IMR-90 (cell line): Measurements from ENCODE around the gene SLC47A2. TPM values are rescaled to one million over a fixed set of nuclear protein-coding genes. Genes with fewer than 3 reads are reported as not detected.

ENCODE experiments used
- ATAC-seq: fragments of 200-7000 bp; cut with Tn5 transposase; 2 replicates; pipeline ENCODE4 v1.9.1; 2020; ENCODE audit warnings: low read depth, mild to moderate bottlenecking, moderate library complexity
- BruUV-seq: library from RNA; stranded (reverse); fragments of 400-500 nt; replicated peaks from 2 replicates; lab custom pipeline; 2021; lab: Mats Ljungman, UMichigan
- CTCF ChIA-PET: fragments of 300-600 bp; formaldehyde crosslinking; extraction: SDS; loops from one replicate; lab custom pipeline; 2021; ENCODE audit warnings: antibody characterized with exemption; lab: Yijun Ruan, JAX
- POLR2A ChIA-PET: fragments of 300-600 bp; sonication (Branson Sonifier 250); formaldehyde crosslinking; loops from one replicate; lab custom pipeline; 2022; ENCODE audit warnings: antibody characterized with exemption; ENCODE audit not compliant: unreplicated experiment; lab: Charles Lee
- DNase-seq: peaks from one replicate; pipeline ENCODE4 v3.0.0; 2013
- H2AFZ ChIP-seq: replicated peaks from 2 replicates; pipeline ENCODE3; 2013; ENCODE audit warnings: low read length, mild to moderate bottlenecking; ENCODE audit not compliant: poor library complexity
- H2AK5ac ChIP-seq: 2 replicates; pipeline ENCODE4 v1.6.1; 2013; ENCODE audit warnings: low read depth, low read length, inconsistent platforms
- H2AK9ac ChIP-seq: replicated peaks from 2 replicates; pipeline ENCODE3; 2013; ENCODE audit warnings: mild to moderate bottlenecking, low read depth, low read length, moderate library complexity; ENCODE audit not compliant: poor library complexity
- H2BK120ac ChIP-seq: 2 replicates; pipeline ENCODE4 v1.6.1; 2013; ENCODE audit warnings: low read depth, low read length, inconsistent platforms
- H2BK15ac ChIP-seq: 3 replicates; pipeline ENCODE4 v1.6.1; 2013; ENCODE audit warnings: low read depth, low read length, inconsistent platforms
- H2BK20ac ChIP-seq: 2 replicates; pipeline ENCODE4 v1.6.1; 2013; ENCODE audit warnings: low read depth, mild to moderate bottlenecking, inconsistent platforms, low read length, moderate library complexity
- H2BK5ac ChIP-seq: 2 replicates; pipeline ENCODE4 v1.6.1; 2013; ENCODE audit warnings: mild to moderate bottlenecking, low read depth, low read length, inconsistent platforms; ENCODE audit not compliant: poor library complexity, severe bottlenecking
- H3K14ac ChIP-seq: replicated peaks from 2 replicates; pipeline ENCODE4 v1.6.1; 2013; ENCODE audit warnings: low read depth, low read length, inconsistent platforms
- H3K18ac ChIP-seq: 2 replicates; pipeline ENCODE4 v1.6.1; 2013; ENCODE audit warnings: low read depth, low read length, control low read depth
- H3K23ac ChIP-seq: 2 replicates; pipeline ENCODE4 v1.6.1; 2013; ENCODE audit warnings: low read depth, low read length, inconsistent platforms
- H3K27ac ChIP-seq: 2 replicates; pipeline ENCODE4 v1.5.1; 2013; ENCODE audit warnings: mild to moderate bottlenecking, control low read depth, low read length; ENCODE audit not compliant: insufficient read depth
- H3K27me3 ChIP-seq: 2 replicates; pipeline ENCODE4 v1.6.1; 2013; ENCODE audit warnings: low read length; ENCODE audit not compliant: control insufficient read depth, insufficient read depth
- H3K36me3 ChIP-seq: 2 replicates; pipeline ENCODE4 v1.6.1; 2013; ENCODE audit warnings: low read length, mixed read lengths; ENCODE audit not compliant: control insufficient read depth, insufficient read depth
- H3K4ac ChIP-seq: 2 replicates; pipeline ENCODE4 v1.6.1; 2013; ENCODE audit warnings: low read depth, low read length, inconsistent platforms
- H3K4me1 ChIP-seq: 2 replicates; pipeline ENCODE4 v1.6.1; 2013; ENCODE audit warnings: low read length, mixed read lengths; ENCODE audit not compliant: control insufficient read depth, insufficient read depth
- H3K4me2 ChIP-seq: 2 replicates; pipeline ENCODE4 v1.6.1; 2013; ENCODE audit warnings: low read depth, mild to moderate bottlenecking, control low read depth, low read length, moderate library complexity
- H3K4me3 ChIP-seq: 2 replicates; pipeline ENCODE4 v1.5.1; 2013; ENCODE audit warnings: low read depth, mild to moderate bottlenecking, control low read depth, low read length, moderate library complexity; ENCODE audit not compliant: insufficient read depth
- H3K56ac ChIP-seq: 2 replicates; pipeline ENCODE4 v1.6.1; 2013; ENCODE audit warnings: low read length, inconsistent platforms; ENCODE audit not compliant: insufficient read depth; ENCODE audit errors: extremely low read depth
- H3K79me1 ChIP-seq, 2 experiments: 2 replicates each; pipeline ENCODE4 v1.6.1; 2013; ENCODE audit warnings: low read length in 2 of 2, inconsistent platforms in 1 of 2, low read depth in 1 of 2
- H3K9ac ChIP-seq: 2 replicates; pipeline ENCODE4 v1.6.1; 2013; ENCODE audit warnings: low read depth, low read length, control low read depth
- H3K9me1 ChIP-seq: 2 replicates; pipeline ENCODE4 v1.6.1; 2013; ENCODE audit warnings: low read length, inconsistent platforms; ENCODE audit not compliant: insufficient read depth
- H3K9me3 ChIP-seq: 2 replicates; pipeline ENCODE4 v1.6.1; 2013; ENCODE audit warnings: low read length; ENCODE audit not compliant: control insufficient read depth, insufficient read depth
- H4K20me1 ChIP-seq: 2 replicates; pipeline ENCODE4 v1.6.1; 2013; ENCODE audit warnings: low read length, inconsistent platforms; ENCODE audit not compliant: insufficient read depth
- H4K5ac ChIP-seq: 2 replicates; pipeline ENCODE4 v1.6.1; 2013; ENCODE audit warnings: mild to moderate bottlenecking, low read depth, low read length, control low read depth
- H4K8ac ChIP-seq, 2 experiments: 2 replicates each; pipeline ENCODE4 v1.6.1; 2013; ENCODE audit warnings: low read depth in 2 of 2, low read length in 2 of 2, control low read depth in 1 of 2, inconsistent platforms in 1 of 2
- H4K91ac ChIP-seq: 2 replicates; pipeline ENCODE4 v1.6.1; 2013; ENCODE audit warnings: low read depth, low read length, inconsistent platforms; ENCODE audit not compliant: insufficient read depth
- BHLHE40 ChIP-seq: fragments of 150-350 bp; IDR thresholded peaks from 2 replicates; pipeline ENCODE4 v1.6.1; 2016; ENCODE audit warnings: mild to moderate bottlenecking, low read depth, low read length
- CEBPB ChIP-seq: IDR thresholded peaks from 2 replicates; pipeline ENCODE4 v1.6.1; 2012; ENCODE audit warnings: low read depth, low read length, improper control_type of control experiment
- CHD1 ChIP-seq: IDR thresholded peaks from 2 replicates; pipeline ENCODE4 v1.6.1; 2012; ENCODE audit warnings: low read depth, low read length, improper control_type of control experiment
- FOS ChIP-seq: fragments of 150-350 bp; IDR thresholded peaks from 2 replicates; pipeline ENCODE4 v1.6.1; 2016; ENCODE audit warnings: low read depth, low read length
- MAFK ChIP-seq: IDR thresholded peaks from 2 replicates; pipeline ENCODE4 v1.6.1; 2012; ENCODE audit warnings: low read depth, low read length, improper control_type of control experiment
- MAZ ChIP-seq: IDR thresholded peaks from 2 replicates; pipeline ENCODE4 v1.6.1; 2012; ENCODE audit warnings: low read depth, mild to moderate bottlenecking, low read length, improper control_type of control experiment, moderate library complexity, borderline replicate concordance
- MXI1 ChIP-seq: IDR thresholded peaks from 2 replicates; pipeline ENCODE4 v1.6.1; 2012; ENCODE audit warnings: low read depth, mild to moderate bottlenecking, low read length, moderate library complexity, borderline replicate concordance
- NFE2L2 ChIP-seq: fragments of 150-350 bp; IDR thresholded peaks from 2 replicates; pipeline ENCODE4 v1.6.1; 2016; ENCODE audit warnings: low read depth, mild to moderate bottlenecking, low read length
- POLR2A ChIP-seq: IDR thresholded peaks from 2 replicates; pipeline ENCODE4 v1.6.1; 2012; ENCODE audit warnings: mild to moderate bottlenecking, low read depth, low read length
- RAD21 ChIP-seq: IDR thresholded peaks from 2 replicates; pipeline ENCODE4 v1.6.1; 2012; ENCODE audit warnings: low read length, improper control_type of control experiment
- RCOR1 ChIP-seq: IDR thresholded peaks from 2 replicates; pipeline ENCODE4 v1.6.1; 2012; ENCODE audit warnings: mild to moderate bottlenecking, low read length, improper control_type of control experiment; ENCODE audit not compliant: insufficient replicate concordance
- RFX5 ChIP-seq: IDR thresholded peaks from 2 replicates; pipeline ENCODE4 v1.8.0; 2012; ENCODE audit warnings: low read depth, mild to moderate bottlenecking, low read length, moderate library complexity
- SMC3 ChIP-seq: fragments of 150-350 bp; IDR thresholded peaks from 2 replicates; pipeline ENCODE4 v1.6.1; 2016; ENCODE audit warnings: low read depth, mild to moderate bottlenecking, antibody characterized with exemption, low read length, moderate library complexity
- WGBS, 2 experiments: methylation state at CpG; one replicate each; pipeline versions ENCODE4 v1.1.5 to v1.1.7; 2013; ENCODE audit warnings: missing lambda C conversion rate in 2 of 2; ENCODE audit not compliant: insufficient read length in 1 of 2; ENCODE audit errors: extremely low coverage in 2 of 2; 5-methylcytosine and 5-hydroxymethylcytosine counted together
- dilution Hi-C: fragments of 300-500 bp; cut with HindIII; formaldehyde crosslinking; loops from one replicate; pipeline ENCODE4 v1.14.3; 2018; ENCODE audit warnings: low sequenced_read_pairs; ENCODE audit not compliant: unreplicated experiment
- in situ Hi-C: fragments of 300-500 bp; cut with MboI; formaldehyde crosslinking; loops from 3 replicates; pipeline ENCODE4 v1.14.3; 2019; ENCODE audit warnings: low sequenced_read_pairs, inconsistent platforms, mixed read lengths
- intact Hi-C: fragments of 100-400 bp; cut with micrococcal nuclease; formaldehyde crosslinking; loops from 2 replicates; pipeline ENCODE4 v1.10.0; 2022
- polyA plus RNA-seq, 3 experiments: library from polyadenylated mRNA; depleted of rRNA; stranded (reverse); fragments of >200 nt; gene quantifications; 2 replicates each; pipeline ENCODE4 v1.2.3, GENCODE V29; 2012; ENCODE audit warnings: low replicate concordance in 1 of 3
- total RNA-seq: library from RNA; depleted of rRNA; stranded (reverse); fragments of >200 nt; gene quantifications from 2 replicates; pipeline ENCODE4 v1.2.3, GENCODE V29; 2012
- TF ChIP-seq, protein P1 (sequence below): conservative IDR thresholded peaks from 2 replicates; pipeline ENCODE4 v1.5.1; 2012; ENCODE audit warnings: mild to moderate bottlenecking, low read depth, low read length, improper control_type of control experiment
- TF ChIP-seq, protein P2 (sequence below): fragments of 150-350 bp; IDR thresholded peaks from 2 replicates; pipeline ENCODE4 v1.6.1; 2017; ENCODE audit warnings: mild to moderate bottlenecking, antibody characterized with exemption, low read length, low read depth
- TF ChIP-seq, protein P3 (sequence below): fragments of 150-350 bp; IDR thresholded peaks from 2 replicates; pipeline ENCODE4 v1.6.1; 2016; ENCODE audit warnings: low read depth, mild to moderate bottlenecking, low read length, moderate library complexity, borderline replicate concordance

The SLC47A2 gene
- total and polyA plus RNA-seq, 2 of the 4 experiments (the other 2 are of a cell fraction), result not detected

DNA sequence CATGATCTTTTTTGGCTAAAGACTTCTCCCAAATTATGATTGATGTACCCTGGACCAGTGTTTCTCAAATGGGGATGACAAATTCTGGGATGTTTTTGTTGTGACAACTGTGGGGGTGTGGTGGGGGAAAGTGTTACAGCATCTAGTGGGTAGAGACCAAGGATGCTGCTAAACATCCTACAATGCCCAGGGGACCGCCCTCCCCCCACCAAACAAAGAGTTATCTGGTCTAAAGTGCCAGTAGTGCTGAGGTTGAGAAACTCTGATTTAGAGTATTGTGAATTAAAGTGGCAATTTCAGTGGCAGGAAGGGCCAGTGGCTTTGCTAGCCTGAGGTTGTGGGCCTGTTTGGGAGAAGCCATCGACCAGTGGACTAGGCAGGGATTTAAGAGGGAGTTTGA, 33.3 kb downstream of the SLC47A2 start:
- Histone ChIP-seq H3K4ac (no peak overlapping the region), H3K79me1 (no peaks in the 10 kb centered on the region), H4K20me1 (no peaks in the 10 kb centered on the region; the same call in 1 of the 2 replicates), H3K23ac (no peak overlapping the region), H2BK20ac (no peak overlapping the region), H4K91ac (no peak overlapping the region), H2BK15ac (no peak overlapping the region), H2AFZ (no peak overlapping the region), H2AK5ac (no peak overlapping the region), H3K9ac (no peak overlapping the region), H3K9me3 (no peaks in the 10 kb centered on the region; the same call in 1 of the 2 replicates), H2AK9ac (no peak overlapping the region), H2BK5ac (no peak overlapping the region), H3K4me2 (no peak overlapping the region), H3K18ac (no peak overlapping the region), H3K14ac (no peak overlapping the region), H3K9me1 (no peaks in the 10 kb centered on the region), H4K5ac (no peak overlapping the region), H3K27ac (no peak overlapping the region), H3K36me3 (no peaks in the 10 kb centered on the region), H4K8ac (no peak overlapping the region), H3K27me3 (peaks cover 6% of the 10 kb centered on the region), H3K4me1 (no peaks in the 10 kb centered on the region), H3K56ac (no peak overlapping the region), H2BK120ac (no peak overlapping the region), H3K4me3 (no peak overlapping the region)
- intact Hi-C loops (no loop called here), in situ Hi-C loops (no loop called here), dilution Hi-C loops (no loop called here)
- DNase-seq (no peak), ATAC-seq (no peak)
- BruUV-seq, result no TSS peak
- ChIA-PET POLR2A (no interaction called here), CTCF (no interaction called here)
- TF ChIP-seq, protein P1, sequence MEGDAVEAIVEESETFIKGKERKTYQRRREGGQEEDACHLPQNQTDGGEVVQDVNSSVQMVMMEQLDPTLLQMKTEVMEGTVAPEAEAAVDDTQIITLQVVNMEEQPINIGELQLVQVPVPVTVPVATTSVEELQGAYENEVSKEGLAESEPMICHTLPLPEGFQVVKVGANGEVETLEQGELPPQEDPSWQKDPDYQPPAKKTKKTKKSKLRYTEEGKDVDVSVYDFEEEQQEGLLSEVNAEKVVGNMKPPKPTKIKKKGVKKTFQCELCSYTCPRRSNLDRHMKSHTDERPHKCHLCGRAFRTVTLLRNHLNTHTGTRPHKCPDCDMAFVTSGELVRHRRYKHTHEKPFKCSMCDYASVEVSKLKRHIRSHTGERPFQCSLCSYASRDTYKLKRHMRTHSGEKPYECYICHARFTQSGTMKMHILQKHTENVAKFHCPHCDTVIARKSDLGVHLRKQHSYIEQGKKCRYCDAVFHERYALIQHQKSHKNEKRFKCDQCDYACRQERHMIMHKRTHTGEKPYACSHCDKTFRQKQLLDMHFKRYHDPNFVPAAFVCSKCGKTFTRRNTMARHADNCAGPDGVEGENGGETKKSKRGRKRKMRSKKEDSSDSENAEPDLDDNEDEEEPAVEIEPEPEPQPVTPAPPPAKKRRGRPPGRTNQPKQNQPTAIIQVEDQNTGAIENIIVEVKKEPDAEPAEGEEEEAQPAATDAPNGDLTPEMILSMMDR, result no peak
- TF ChIP-seq, protein P2, sequence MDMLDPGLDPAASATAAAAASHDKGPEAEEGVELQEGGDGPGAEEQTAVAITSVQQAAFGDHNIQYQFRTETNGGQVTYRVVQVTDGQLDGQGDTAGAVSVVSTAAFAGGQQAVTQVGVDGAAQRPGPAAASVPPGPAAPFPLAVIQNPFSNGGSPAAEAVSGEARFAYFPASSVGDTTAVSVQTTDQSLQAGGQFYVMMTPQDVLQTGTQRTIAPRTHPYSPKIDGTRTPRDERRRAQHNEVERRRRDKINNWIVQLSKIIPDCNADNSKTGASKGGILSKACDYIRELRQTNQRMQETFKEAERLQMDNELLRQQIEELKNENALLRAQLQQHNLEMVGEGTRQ, result no peak
- no peak for TF ChIP-seq CEBPB
- TF ChIP-seq NFE2L2, result no peak
- no peak for TF ChIP-seq MXI1
- no peak for TF ChIP-seq POLR2A
- no peak for TF ChIP-seq RCOR1
- TF ChIP-seq MAZ, result no peak
- TF ChIP-seq BHLHE40, result no peak
- no peak for TF ChIP-seq CHD1
- no peak for TF ChIP-seq RAD21
- no peak for TF ChIP-seq SMC3
- TF ChIP-seq, protein P3, sequence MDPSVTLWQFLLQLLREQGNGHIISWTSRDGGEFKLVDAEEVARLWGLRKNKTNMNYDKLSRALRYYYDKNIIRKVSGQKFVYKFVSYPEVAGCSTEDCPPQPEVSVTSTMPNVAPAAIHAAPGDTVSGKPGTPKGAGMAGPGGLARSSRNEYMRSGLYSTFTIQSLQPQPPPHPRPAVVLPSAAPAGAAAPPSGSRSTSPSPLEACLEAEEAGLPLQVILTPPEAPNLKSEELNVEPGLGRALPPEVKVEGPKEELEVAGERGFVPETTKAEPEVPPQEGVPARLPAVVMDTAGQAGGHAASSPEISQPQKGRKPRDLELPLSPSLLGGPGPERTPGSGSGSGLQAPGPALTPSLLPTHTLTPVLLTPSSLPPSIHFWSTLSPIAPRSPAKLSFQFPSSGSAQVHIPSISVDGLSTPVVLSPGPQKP, result no peak
- no peak for TF ChIP-seq FOS
- no peak for TF ChIP-seq RFX5
- no peak for TF ChIP-seq MAFK
- WGBS, 2 experiments, result no CpG with 5 or more reads among the region's 2 CpGs
